ENCODE results near the gene AHR.

- TF ChIP-seq, protein P1, sequence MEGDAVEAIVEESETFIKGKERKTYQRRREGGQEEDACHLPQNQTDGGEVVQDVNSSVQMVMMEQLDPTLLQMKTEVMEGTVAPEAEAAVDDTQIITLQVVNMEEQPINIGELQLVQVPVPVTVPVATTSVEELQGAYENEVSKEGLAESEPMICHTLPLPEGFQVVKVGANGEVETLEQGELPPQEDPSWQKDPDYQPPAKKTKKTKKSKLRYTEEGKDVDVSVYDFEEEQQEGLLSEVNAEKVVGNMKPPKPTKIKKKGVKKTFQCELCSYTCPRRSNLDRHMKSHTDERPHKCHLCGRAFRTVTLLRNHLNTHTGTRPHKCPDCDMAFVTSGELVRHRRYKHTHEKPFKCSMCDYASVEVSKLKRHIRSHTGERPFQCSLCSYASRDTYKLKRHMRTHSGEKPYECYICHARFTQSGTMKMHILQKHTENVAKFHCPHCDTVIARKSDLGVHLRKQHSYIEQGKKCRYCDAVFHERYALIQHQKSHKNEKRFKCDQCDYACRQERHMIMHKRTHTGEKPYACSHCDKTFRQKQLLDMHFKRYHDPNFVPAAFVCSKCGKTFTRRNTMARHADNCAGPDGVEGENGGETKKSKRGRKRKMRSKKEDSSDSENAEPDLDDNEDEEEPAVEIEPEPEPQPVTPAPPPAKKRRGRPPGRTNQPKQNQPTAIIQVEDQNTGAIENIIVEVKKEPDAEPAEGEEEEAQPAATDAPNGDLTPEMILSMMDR (IDR thresholded peaks at IDR 0.05; ENCODE audit: poor library complexity), result no peak
- TF ChIP-seq EZH2 (IDR thresholded peaks at IDR 0.05; ENCODE audit: borderline replicate concordance), result no peak
Observed at GRCh38 chr7:17292843-17293242, 5.6 kb upstream of the AHR start.
